H1 (cell line): ENCODE measurements around the gene CD300LG. TPM values are rescaled to one million over a fixed set of nuclear protein-coding genes. Genes with fewer than 3 reads are reported as not detected.

ENCODE experiments used
- CTCF ChIA-PET: fragments of 300-600 bp; sonication (Branson Sonifier 250); formaldehyde crosslinking; loops from one replicate; lab custom pipeline; 2021; ENCODE audit not compliant: partially characterized antibody; lab: Charles Lee
- POLR2A ChIA-PET: fragments of 300-600 bp; sonication (Branson Sonifier 250); formaldehyde crosslinking; loops from one replicate; lab custom pipeline; 2021; ENCODE audit warnings: inconsistent platforms; ENCODE audit not compliant: partially characterized antibody; lab: Charles Lee
- DNase-seq, 2 experiments: peaks; one replicate each; pipeline versions ENCODE4 v3.0.0 to v3.0.0-alpha.2; 2010 to 2022; ENCODE audit warnings: low spot score in 2 of 2, low read depth in 1 of 2, mixed read lengths in 1 of 2
- FAIRE-seq: peaks from 2 replicates; lab custom pipeline; 2011; peaks lifted over from hg19 to GRCh38; lab: Jason Lieb, UNC
- H2AFZ ChIP-seq: 2 replicates; pipeline ENCODE4 v1.8.1; 2012; ENCODE audit warnings: low read length, inconsistent platforms
- H2AK5ac ChIP-seq: 2 replicates; pipeline ENCODE4 v1.6.1; 2013; ENCODE audit warnings: low read depth, low read length
- H2BK120ac ChIP-seq: replicated peaks from 2 replicates; pipeline ENCODE3; 2013; ENCODE audit warnings: low read depth, low read length, inconsistent platforms
- H2BK12ac ChIP-seq: 2 replicates; pipeline ENCODE4 v1.6.1; 2013; ENCODE audit warnings: low read depth, low read length
- H2BK15ac ChIP-seq: 2 replicates; pipeline ENCODE4 v1.6.1; 2013; ENCODE audit warnings: low read length
- H2BK20ac ChIP-seq: 2 replicates; pipeline ENCODE4 v1.6.1; 2013; ENCODE audit warnings: low read length
- H2BK5ac ChIP-seq: 2 replicates; pipeline ENCODE4 v1.6.1; 2013; ENCODE audit warnings: low read depth, low read length
- H3K14ac ChIP-seq: 2 replicates; pipeline ENCODE4 v1.6.1; 2013; ENCODE audit warnings: inconsistent platforms; ENCODE audit not compliant: insufficient read length
- H3K18ac ChIP-seq: 2 replicates; pipeline ENCODE4 v1.6.1; 2013; ENCODE audit warnings: low read length; ENCODE audit errors: extremely low read depth
- H3K23ac ChIP-seq: 2 replicates; pipeline ENCODE4 v1.6.1; 2013; ENCODE audit warnings: inconsistent platforms; ENCODE audit not compliant: insufficient read length
- H3K23me2 ChIP-seq: 2 replicates; pipeline ENCODE4 v1.6.1; 2013; ENCODE audit warnings: low read depth, low read length
- H3K27ac ChIP-seq: 2 replicates; pipeline ENCODE4 v1.6.1; 2011; ENCODE audit warnings: low read depth, low read length, inconsistent platforms
- H3K27me3 ChIP-seq, 4 experiments: replicated peaks in 1 of 4; 1 replicate in 1 of 4; 2 replicates in 3 of 4; pipeline versions ENCODE4 v1.6.1 to v1.8.1; 2011 to 2013; ENCODE audit warnings: low read length in 3 of 4, mild to moderate bottlenecking in 3 of 4, inconsistent platforms in 2 of 4, mixed read lengths in 2 of 4, moderate library complexity in 1 of 4; ENCODE audit not compliant: control insufficient read depth in 3 of 4, insufficient read depth in 3 of 4; ENCODE audit errors: extremely low read depth in 1 of 4
- H3K36me3 ChIP-seq, 4 experiments: 2 replicates each; pipeline versions ENCODE4 v1.6.1 to v1.8.1; 2011 to 2013; ENCODE audit warnings: mild to moderate bottlenecking in 4 of 4, low read length in 3 of 4, moderate library complexity in 2 of 4, control low read depth in 1 of 4, inconsistent platforms in 1 of 4; ENCODE audit not compliant: insufficient read depth in 4 of 4, control insufficient read depth in 2 of 4
- H3K4ac ChIP-seq: replicated peaks from 2 replicates; pipeline ENCODE3; 2013; ENCODE audit warnings: low read length, low read depth, mixed read lengths, inconsistent platforms; ENCODE audit not compliant: insufficient read length
- H3K4me1 ChIP-seq, 4 experiments: replicated peaks in 1 of 4; 1 replicate in 1 of 4; 2 replicates in 3 of 4; pipeline versions ENCODE4 v1.6.1 to v1.8.1; 2011 to 2013; ENCODE audit warnings: low read length in 3 of 4, inconsistent platforms in 2 of 4, mixed read lengths in 1 of 4; ENCODE audit not compliant: insufficient read depth in 4 of 4, control insufficient read depth in 3 of 4
- H3K4me2 ChIP-seq, 2 experiments: 2 replicates each; pipeline versions ENCODE4 v1.6.1 to v1.8.1; 2011 to 2013; ENCODE audit warnings: low read depth in 2 of 2, low read length in 2 of 2, control low read depth in 1 of 2, inconsistent platforms in 1 of 2, mild to moderate bottlenecking in 1 of 2; ENCODE audit not compliant: insufficient read depth in 1 of 2
- H3K4me3 ChIP-seq, 4 experiments: fragments of 200-600, 300-600 bp in 1 of 4; sonication (generic), shearing (Covaris generic), sonication (Bioruptor Twin) in 1 of 4; 2 replicates each; pipeline versions ENCODE4 v1.5.1 to v1.8.1; 2011 to 2016; ENCODE audit warnings: low read length in 4 of 4, low read depth in 3 of 4, control low read depth in 2 of 4, inconsistent platforms in 2 of 4, mild to moderate bottlenecking in 2 of 4, mixed read lengths in 1 of 4, moderate library complexity in 1 of 4; ENCODE audit not compliant: insufficient read depth in 2 of 4; ENCODE audit errors: extremely low read depth in 1 of 4
- H3K56ac ChIP-seq: replicated peaks from 2 replicates; pipeline ENCODE3; 2013; ENCODE audit warnings: low read depth, mild to moderate bottlenecking, mixed read lengths, low read length, inconsistent platforms; ENCODE audit not compliant: insufficient read length
- H3K79me1 ChIP-seq: 2 replicates; pipeline ENCODE4 v1.6.1; 2013; ENCODE audit warnings: low read depth, low read length, control low read depth
- H3K79me2 ChIP-seq, 2 experiments: 2 replicates each; pipeline versions ENCODE4 v1.6.1 to v1.8.1; 2012 to 2013; ENCODE audit warnings: low read length in 2 of 2, mild to moderate bottlenecking in 2 of 2, inconsistent platforms in 1 of 2; ENCODE audit not compliant: insufficient read depth in 2 of 2, control insufficient read depth in 1 of 2
- H3K9ac ChIP-seq, 4 experiments: replicated peaks in 1 of 4; 1 replicate in 1 of 4; 2 replicates in 3 of 4; pipeline versions ENCODE4 v1.6.1 to v1.8.1; 2011 to 2013; ENCODE audit warnings: low read depth in 3 of 4, low read length in 3 of 4, control low read depth in 2 of 4, mild to moderate bottlenecking in 2 of 4, moderate library complexity in 2 of 4, inconsistent platforms in 1 of 4; ENCODE audit errors: extremely low read depth in 1 of 4
- H3K9me3 ChIP-seq, 2 experiments: 2 replicates each; pipeline versions ENCODE4 v1.6.1 to v1.8.1; 2012 to 2013; ENCODE audit warnings: mild to moderate bottlenecking in 2 of 2, moderate library complexity in 2 of 2, control low read depth in 1 of 2, inconsistent platforms in 1 of 2, low read depth in 1 of 2, low read length in 1 of 2, mixed read lengths in 1 of 2; ENCODE audit not compliant: insufficient read depth in 2 of 2
- H4K20me1 ChIP-seq, 2 experiments: replicated peaks in 1 of 2; 2 replicates each; pipeline versions ENCODE3 to v1.8.1; 2011 to 2013; ENCODE audit warnings: inconsistent platforms in 2 of 2, low read length in 2 of 2, mild to moderate bottlenecking in 1 of 2; ENCODE audit not compliant: insufficient read depth in 2 of 2, control insufficient read depth in 1 of 2
- H4K5ac ChIP-seq: 2 replicates; pipeline ENCODE4 v1.6.1; 2013; ENCODE audit warnings: low read length, low read depth, mixed read lengths, inconsistent platforms; ENCODE audit not compliant: insufficient read length
- H4K8ac ChIP-seq: 2 replicates; pipeline ENCODE4 v1.8.0; 2013; ENCODE audit warnings: mild to moderate bottlenecking, moderate library complexity, low read length, inconsistent platforms; ENCODE audit not compliant: insufficient read depth; ENCODE audit errors: extremely low read depth
- H4K91ac ChIP-seq: replicated peaks from 2 replicates; pipeline ENCODE3; 2013; ENCODE audit warnings: low read length, mixed read lengths, inconsistent platforms; ENCODE audit not compliant: insufficient read length
- BRCA1 ChIP-seq: IDR thresholded peaks from 2 replicates; pipeline ENCODE4 v1.6.1; 2012; ENCODE audit warnings: low read depth, low read length, improper control_type of control experiment
- RXRA ChIP-seq: IDR thresholded peaks from 2 replicates; pipeline ENCODE4 v1.6.1; 2011; ENCODE audit warnings: low read depth, mild to moderate bottlenecking, low read length, moderate library complexity; ENCODE audit not compliant: insufficient read depth
- SP1 ChIP-seq: IDR thresholded peaks from 2 replicates; pipeline ENCODE4 v1.6.1; 2011; ENCODE audit warnings: low read depth, low read length
- TAF7 ChIP-seq: optimal IDR thresholded peaks from 2 replicates; pipeline ENCODE3; 2011; ENCODE audit warnings: low read depth, mild to moderate bottlenecking, inconsistent platforms, low read length, moderate library complexity, borderline replicate concordance
- YY1 ChIP-seq: IDR thresholded peaks from 2 replicates; pipeline ENCODE4 v1.6.1; 2011; ENCODE audit warnings: low read depth, mild to moderate bottlenecking, low read length
- WGBS, 2 experiments: shearing (Covaris generic) in 1 of 2; methylation state at CpG; one replicate each; pipeline versions ENCODE4 v1.1.6 to v1.1.7; 2013 to 2015; ENCODE audit warnings: low lambda C conversion rate in 2 of 2, mixed read lengths in 2 of 2, inconsistent platforms in 1 of 2, low coverage in 1 of 2, missing lambda C conversion rate in 1 of 2; ENCODE audit not compliant: insufficient replicate concordance in 2 of 2, insufficient coverage in 1 of 2, insufficient read length in 1 of 2; ENCODE audit errors: extremely low coverage in 1 of 2, missing lambda C conversion rate in 1 of 2; 5-methylcytosine and 5-hydroxymethylcytosine counted together
- polyA plus RNA-seq, 7 experiments: library from polyadenylated mRNA; depleted of rRNA in 3 of 7; stranded (reverse) in 5 of 7; unstranded in 2 of 7; fragments of >200 nt in 5 of 7; fragments of 200-250 nt in 2 of 7; gene quantifications; 1 replicate in 5 of 7; 2 replicates in 1 of 7; 4 replicates in 1 of 7; pipeline versions ENCODE4 v1.2.1 to v1.2.3, GENCODE V29; 2011 to 2013; ENCODE audit warnings: missing spikeins in 2 of 7, mixed read lengths in 2 of 7
- total RNA-seq: library from RNA; stranded (reverse); fragmentation: NEBNext Ultra II Directional; extraction: Animal tissue kit (Norgen Biotek cat#: 25700); gene quantifications from 2 replicates; pipeline ENCODE4 v1.2.1, GENCODE V29; 2021
- TF ChIP-seq, protein P1 (sequence below): IDR thresholded peaks from 2 replicates; pipeline ENCODE4 v1.6.1; 2012; ENCODE audit warnings: inconsistent platforms
- TF ChIP-seq, protein P2 (sequence below), 3 experiments: IDR thresholded peaks; 1 replicate in 2 of 3; 2 replicates in 1 of 3; pipeline versions ENCODE4 v1.5.1 to v1.6.1; 2011; ENCODE audit warnings: low read length in 3 of 3, mild to moderate bottlenecking in 3 of 3, inconsistent platforms in 2 of 3, low read depth in 1 of 3, moderate library complexity in 1 of 3; ENCODE audit not compliant: insufficient read depth in 1 of 3; ENCODE audit errors: control extremely low read depth in 1 of 3

The CD300LG gene
- total and polyA plus RNA-seq, 2 of the 8 experiments (the other 6 are each of a cell fraction or from before 2014, with no cell fraction given): 0.06 TPM; not detected in 1

DNA sequence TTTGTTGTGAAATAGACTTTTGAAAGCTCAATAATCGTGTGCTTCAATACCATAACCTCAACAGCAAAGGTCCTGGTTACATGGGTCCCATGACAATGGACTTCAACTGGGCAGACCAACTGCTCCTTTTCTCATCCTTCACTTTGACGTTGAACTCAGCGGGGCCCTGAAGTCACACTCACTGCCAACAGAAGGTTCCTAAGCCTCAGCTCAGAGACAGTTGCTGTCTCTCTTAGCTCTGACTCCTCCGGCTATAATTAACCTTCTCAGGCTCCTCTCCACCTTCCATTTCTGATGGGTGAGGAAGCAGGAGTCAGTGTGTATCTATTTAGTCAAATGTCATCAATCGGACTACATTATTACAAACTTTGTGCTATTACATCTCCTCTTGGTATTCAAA is 37.9 kb upstream of the CD300LG start:
- CTCF ChIA-PET: interaction anchor here (1.0 to 3.3 kb wide), 3 partner anchors 19 to 134 kb away, joined by 3 to 10 read pairs (median 3); partner anchors contain the start of gene CD300LG
- Histone ChIP-seq H3K18ac (no peak overlapping the region), H4K20me1 (peaks cover 0 to 1% of the 10 kb centered on the region in 2 experiments), H2BK120ac (no peak overlapping the region), H3K79me1 (no peaks in the 10 kb centered on the region), H4K91ac (no peak overlapping the region), H4K8ac (no peak overlapping the region; the same call in 1 of the 2 replicates), H2AK5ac (no peak overlapping the region), H2BK5ac (no peak overlapping the region), H3K27me3 (no peaks in the 10 kb centered on the region), H2AFZ (no peak overlapping the region), H2BK15ac (no peak overlapping the region), H3K79me2 (no peaks in the 10 kb centered on the region), H3K36me3 (no peaks in the 10 kb centered on the region)
- DNase-seq (no peak), FAIRE-seq (no peak)
- no peak for TF ChIP-seq TAF7
- no peak for TF ChIP-seq BRCA1
- no peak for TF ChIP-seq RXRA
- TF ChIP-seq SP1: no peak
- TF ChIP-seq YY1: no peak
- TF ChIP-seq, protein P1, sequence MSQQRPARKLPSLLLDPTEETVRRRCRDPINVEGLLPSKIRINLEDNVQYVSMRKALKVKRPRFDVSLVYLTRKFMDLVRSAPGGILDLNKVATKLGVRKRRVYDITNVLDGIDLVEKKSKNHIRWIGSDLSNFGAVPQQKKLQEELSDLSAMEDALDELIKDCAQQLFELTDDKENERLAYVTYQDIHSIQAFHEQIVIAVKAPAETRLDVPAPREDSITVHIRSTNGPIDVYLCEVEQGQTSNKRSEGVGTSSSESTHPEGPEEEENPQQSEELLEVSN: no peak
- TF ChIP-seq, protein P2, sequence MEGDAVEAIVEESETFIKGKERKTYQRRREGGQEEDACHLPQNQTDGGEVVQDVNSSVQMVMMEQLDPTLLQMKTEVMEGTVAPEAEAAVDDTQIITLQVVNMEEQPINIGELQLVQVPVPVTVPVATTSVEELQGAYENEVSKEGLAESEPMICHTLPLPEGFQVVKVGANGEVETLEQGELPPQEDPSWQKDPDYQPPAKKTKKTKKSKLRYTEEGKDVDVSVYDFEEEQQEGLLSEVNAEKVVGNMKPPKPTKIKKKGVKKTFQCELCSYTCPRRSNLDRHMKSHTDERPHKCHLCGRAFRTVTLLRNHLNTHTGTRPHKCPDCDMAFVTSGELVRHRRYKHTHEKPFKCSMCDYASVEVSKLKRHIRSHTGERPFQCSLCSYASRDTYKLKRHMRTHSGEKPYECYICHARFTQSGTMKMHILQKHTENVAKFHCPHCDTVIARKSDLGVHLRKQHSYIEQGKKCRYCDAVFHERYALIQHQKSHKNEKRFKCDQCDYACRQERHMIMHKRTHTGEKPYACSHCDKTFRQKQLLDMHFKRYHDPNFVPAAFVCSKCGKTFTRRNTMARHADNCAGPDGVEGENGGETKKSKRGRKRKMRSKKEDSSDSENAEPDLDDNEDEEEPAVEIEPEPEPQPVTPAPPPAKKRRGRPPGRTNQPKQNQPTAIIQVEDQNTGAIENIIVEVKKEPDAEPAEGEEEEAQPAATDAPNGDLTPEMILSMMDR (IDR thresholded peaks at IDR 0.05; ENCODE audit: control extremely low read depth in 1 of 3, insufficient read depth in 1 of 3, low read depth in 1 of 3, low read length in 3 of 3): no peak
- TF ChIP-seq, all 59 proteins: peak for 0
- Histone ChIP-seq H3K56ac (no peak overlapping the region), H3K4me2 (no peak overlapping the region), H3K23me2 (no peaks in the 10 kb centered on the region), H4K5ac (no peak overlapping the region), H3K4me3 (no peak overlapping the region), H3K14ac (no peak overlapping the region), H3K9ac (no peak overlapping the region), H2BK20ac (no peak overlapping the region), H3K4me1 (peaks cover 0 to 9% (median 2%) of the 10 kb centered on the region in 4 experiments; a peak in 3 of 7 replicates), H3K4ac (no peak overlapping the region), H2BK12ac (no peak overlapping the region), H3K9me3 (no peaks in the 10 kb centered on the region), H3K27ac (no peak overlapping the region), H3K23ac (no peak overlapping the region)
- POLR2A ChIA-PET: interaction anchor here (1.0 to 1.1 kb wide), 2 partner anchors 9 to 32 kb away, joined by 3 read pairs; no protein-coding TSS in a partner anchor
- WGBS, 2 experiments: 93% methylated on average over 5 of the region's 5 CpGs; no CpG with 5 or more reads in 1 of the 2 experiments
